HG02970 (cell line): Measurements from ENCODE around the gene AP4E1.
A peak's percentile ranks its signal among the peaks of the same experiment; 100 is the strongest.
"Not testable (repeated sequence)": the region's sequence is repeated elsewhere in the genome, so short reads cannot be mapped to it uniquely, and the experiment has no call there.

Experiments used
- ATAC-seq: cut with Tn5 transposase; IDR thresholded peaks from one replicate; pipeline ENCODE4 v1.9.1; 2021; ENCODE audit warnings: mild to moderate bottlenecking, moderate library complexity, moderate number of reproducible peaks; ENCODE audit not compliant: unreplicated experiment, low FRiP score

Gene AP4E1

DNA sequence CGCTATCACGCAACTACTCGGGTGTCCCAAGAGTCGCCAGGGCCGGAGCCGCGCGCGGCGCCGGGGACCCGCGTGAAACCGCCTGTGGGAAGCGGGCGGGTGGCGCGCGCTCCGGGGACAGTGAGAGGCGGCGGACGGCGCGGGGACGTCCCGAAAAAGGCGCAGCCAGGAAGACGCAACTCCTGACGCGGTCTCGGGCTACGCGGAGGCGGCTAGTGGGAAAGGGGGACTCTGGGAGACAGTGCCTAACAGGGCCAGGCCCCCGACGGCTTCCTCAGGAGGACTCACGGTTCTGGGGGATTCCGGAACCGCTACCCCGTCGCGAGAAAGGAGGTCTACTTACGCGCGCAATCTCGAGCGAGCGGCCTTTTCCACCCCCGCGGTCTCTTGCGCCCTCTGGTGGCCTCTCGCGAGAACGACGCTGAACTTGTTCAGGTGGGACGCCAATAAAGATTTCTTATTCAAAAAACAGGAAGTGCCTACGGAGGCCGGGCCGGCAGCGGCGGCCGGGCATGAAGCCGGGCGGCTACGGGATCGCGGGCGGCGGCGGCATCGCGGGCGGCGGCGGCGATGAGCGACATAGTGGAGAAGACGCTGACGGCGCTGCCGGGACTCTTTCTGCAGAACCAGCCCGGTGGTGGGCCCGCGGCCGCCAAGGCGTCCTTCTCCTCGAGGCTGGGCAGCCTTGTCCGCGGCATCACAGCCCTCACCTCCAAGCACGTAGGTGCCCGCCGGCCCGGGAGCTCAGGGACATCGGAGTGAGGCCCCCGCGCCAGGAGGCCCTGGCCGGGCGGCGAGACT, at the start of gene AP4E1:
Gene AP4E1 (plus strand): TSS at position 475 of the 801 bp plus-strand sequence. CDS start 96 bp downstream, at position 571.
- ATAC-seq = peak; percentile 68

DNA sequence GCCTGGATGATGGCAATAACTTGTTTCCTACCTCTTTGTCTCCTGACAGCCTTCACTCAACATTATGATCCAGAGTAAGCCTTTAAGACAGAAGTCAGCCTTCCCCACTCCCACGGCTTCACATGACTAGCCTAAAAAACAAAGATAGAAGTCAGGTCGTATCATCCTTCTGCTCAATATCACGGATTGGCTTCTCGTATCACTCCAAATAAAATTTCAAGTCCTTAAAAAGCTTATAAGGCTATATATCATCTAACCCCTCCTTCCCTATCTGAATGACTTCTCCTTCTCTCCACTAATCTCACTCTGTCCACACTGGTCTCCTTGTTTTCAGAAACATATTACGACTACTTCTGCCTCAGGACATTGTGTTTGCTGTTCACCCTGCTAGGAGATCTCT, 47.7 kb upstream of the AP4E1 start:
- ATAC-seq = no peak

DNA sequence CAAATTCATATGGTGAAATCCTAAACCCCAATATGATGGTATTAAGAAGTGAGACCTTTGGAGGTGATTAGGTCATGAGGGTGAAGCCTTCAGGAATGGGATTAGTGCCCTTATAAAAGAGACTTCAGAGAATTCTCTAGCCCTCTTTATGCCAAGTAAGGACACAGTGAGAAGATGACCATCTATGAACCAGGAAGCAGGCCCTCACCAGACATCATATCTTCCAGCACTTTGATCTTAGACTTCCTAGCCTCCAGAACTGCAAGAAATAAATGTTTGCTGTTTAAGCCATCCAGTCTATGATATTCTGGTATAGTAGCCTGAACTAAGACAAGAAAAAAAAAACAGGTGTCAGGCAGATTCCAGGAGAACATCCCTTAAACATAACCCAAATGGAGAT, 45.9 kb upstream of the AP4E1 start:
- no peak for ATAC-seq

DNA sequence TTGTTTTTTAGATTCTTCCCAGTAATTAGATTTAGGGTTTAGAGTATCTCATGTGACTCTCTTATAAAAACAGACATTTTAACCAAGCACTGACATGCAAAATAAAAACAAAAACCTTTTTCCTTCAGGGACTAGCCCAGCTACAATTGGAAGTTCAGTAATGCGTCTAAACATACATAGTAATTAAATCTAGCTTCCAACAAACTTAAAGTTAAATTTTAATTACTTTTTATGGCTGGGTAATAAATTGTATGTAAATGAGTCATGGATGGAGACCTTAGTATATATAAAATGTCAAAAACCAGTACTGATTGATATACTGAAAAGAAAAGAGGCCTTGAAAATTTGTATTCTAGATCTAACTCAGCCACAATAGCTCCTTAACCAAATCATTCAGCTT, 43.6 kb upstream of the AP4E1 start:
- ATAC-seq = no peak

DNA sequence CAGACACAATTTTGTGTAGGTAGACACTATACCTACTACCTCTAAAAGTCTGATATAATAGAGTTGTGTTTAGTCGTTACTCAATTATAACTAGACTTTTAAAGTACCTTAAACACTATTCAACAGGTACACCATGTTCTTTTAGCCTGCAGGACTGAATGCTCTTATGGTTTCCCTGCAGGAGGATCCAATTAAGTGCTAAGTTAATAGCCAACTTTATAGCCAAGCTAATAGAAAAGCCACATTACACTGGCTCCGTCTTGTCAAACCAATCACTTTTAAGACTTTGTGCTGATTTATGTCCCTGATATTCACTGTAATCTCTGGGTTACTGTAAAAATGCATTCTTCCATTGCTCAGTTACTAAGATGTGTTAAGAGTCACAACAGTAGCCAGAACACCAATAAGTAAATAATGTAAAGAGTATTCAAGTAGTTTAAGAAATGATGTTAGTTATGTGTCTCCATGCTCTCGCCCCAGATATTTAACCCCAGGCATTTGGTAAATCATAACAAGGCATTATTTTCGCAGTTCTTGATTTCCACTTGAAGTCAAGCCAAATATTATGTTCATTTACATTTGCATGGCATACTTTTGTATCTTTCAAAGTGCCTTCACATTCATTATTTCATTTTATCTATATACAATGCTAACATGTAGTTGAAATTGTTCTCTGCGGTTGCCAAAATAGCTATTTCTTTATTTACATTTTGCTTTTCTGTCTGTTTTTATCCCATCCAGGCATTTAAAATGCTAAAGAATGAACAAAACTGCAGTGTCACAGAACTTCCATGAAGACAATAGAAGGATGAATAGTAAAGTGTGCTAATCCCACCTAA, 42.7 kb upstream of the AP4E1 start:
- no peak for ATAC-seq

DNA sequence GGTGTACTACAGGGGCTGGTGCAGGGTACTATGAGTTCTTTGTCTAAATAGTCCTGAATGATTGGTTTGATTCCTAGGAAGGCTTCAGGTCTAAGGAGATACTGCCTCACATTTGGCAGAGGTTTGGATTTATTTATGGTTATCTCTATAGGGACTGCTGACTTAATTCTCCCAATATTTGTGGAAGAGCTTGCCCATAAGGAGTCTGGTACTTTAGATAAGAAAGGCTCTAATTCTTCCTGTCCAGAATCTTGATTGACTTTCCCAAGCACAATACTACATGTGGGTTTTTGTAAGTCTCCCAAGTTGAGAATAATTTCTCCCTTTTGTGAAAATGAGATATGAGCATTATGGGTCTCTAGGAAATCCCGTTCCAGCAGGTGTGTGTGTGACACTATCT, 36.7 kb upstream of the AP4E1 start:
- no peak for ATAC-seq

DNA sequence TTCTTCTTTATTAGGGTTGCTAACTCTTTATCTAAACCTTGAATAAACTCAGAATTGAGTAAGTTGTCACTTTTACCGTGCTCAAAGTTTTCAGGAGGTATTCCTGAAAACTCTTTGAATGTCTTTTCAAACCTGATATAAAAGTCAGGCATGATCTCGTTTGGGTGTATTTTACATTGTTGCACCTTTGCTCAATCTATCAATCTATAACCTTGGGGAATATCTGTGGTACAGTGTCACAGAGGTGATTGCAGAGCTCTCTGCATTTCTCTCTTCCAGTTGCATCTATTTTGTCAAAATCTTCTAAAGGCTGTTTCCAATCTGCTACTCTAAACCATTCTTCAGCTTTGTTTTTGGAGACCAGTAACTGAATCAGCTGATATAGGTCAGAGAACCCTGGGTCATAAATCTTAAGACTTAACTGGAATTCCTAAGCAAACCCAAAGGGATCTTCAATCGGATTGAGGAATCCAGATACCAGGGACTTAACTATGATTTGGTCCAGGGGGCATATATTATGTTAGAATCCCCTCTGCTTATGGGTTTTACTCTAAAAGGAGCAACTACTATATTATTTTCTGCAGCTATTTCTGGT, 35.6 kb upstream of the AP4E1 start:
- no peak for ATAC-seq

DNA sequence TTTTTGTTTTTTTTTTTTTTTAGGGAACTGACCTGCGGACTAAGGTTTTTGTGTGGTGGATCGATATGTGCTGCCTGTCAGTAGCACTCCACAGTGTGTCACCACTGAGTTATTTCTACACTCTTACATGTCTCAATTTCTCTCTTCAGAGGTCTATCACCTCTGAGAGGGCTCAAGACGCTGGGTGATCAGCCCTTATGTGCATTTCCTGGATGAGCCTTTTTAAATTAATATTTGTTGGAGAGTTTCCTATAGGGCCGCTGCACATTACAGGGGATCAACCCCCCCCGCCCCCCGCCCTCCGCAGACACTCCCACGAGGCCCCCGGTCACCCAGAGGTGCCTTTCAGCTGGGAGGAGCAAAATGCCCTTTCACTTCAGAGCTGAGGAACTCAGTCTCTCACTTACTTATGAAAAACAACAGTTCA, 34.5 kb upstream of the AP4E1 start:
- no peak for ATAC-seq

DNA sequence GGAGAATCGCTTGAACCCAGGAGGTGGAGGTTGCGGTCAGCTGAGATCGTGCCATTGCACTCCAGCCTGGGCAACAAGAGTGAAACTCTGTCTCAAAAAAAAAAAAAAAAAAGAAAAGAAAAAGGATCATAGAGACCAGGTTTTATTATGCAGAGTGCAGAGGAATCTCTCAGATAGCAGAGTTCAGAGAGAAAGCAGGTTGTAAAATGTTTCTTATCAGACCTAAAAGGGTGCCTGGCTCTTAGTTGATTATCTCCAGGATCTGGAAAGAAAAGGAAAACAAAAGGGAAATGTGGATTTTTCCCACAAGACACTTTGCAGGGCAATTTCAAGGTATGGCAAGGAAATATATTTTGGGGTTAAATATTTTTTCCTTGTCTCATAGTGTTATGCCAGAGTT, 33.2 kb upstream of the AP4E1 start:
- not testable (repeated sequence) for ATAC-seq

DNA sequence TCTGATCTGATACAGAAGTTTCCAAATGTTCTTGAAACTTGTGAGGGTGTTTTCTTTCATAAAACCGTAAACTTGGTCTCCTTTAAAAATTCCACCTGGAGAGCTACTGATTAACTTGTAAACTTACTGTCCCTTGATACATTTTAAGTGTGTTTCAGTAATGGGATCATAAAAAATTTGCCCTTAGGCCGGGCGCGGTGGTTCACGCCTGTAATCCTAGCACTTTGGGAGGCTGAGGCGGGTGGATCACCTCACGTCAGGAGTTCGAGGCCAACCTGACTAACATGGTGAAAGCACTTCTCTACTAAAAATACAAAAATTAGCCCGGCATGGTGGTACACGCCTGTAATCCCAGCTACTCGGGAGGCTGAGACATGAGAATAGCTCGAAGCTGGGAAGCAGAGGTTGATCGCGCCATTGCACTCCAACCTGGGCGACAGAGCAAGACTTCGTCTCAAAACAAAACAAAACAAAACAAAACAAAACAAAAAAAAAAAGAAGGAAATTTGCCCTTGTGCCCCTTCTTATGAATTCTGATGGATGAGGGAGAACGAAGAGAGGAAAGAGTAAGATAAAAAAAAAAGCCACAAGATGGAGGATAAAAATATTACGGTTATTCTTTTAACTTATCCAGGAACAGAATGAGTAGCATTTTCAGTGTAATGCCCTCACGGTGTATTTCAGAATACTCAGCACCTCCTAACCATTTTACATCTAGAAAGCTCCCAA, 32.1 kb upstream of the AP4E1 start:
- ATAC-seq = no peak

DNA sequence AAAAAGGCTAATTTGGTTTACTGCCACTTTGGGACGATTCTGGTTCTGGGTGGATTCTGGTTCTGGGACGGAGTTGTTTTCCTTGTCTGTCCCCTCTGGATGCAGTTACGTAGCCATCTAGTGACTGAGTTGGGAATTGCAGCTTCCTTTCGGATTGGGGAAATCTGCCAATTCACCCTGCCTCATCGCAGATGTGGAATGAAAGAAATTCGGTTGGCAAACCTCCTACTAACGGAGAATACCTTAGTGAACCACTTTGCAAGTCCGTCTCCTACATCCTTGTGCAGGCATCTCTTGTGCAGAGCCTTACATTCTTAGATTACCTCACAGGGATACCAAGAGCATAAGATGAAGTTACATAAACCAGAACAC, 31.5 kb upstream of the AP4E1 start:
- no peak for ATAC-seq

DNA sequence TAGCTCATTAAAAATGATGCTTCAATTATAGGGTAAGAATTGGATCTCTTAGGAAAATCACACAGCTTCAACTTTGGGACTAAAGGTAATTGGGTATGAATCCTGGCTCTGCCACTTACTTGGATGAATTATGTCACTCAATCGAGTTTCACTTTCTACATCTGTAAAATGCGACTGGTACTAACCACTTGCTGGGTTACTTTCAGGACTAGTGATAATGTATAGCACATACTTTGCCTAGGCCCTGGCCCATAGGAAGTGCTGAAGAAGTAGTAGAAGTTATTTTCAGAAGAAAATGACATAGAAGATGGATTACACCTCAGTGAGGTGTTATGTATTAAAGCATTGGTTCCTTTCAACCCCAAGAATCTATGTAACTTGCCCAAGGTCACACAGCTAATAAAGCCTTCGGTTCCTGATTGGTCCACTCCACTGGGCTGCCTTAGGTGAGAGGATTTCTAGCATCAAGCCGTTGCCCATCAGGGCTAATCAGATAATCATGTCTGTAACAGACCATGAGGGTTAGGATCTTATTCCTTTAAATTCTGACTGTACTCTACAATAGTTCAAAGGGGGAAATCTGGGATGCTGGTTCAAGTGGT, 29.4 kb upstream of the AP4E1 start:
- no peak for ATAC-seq

DNA sequence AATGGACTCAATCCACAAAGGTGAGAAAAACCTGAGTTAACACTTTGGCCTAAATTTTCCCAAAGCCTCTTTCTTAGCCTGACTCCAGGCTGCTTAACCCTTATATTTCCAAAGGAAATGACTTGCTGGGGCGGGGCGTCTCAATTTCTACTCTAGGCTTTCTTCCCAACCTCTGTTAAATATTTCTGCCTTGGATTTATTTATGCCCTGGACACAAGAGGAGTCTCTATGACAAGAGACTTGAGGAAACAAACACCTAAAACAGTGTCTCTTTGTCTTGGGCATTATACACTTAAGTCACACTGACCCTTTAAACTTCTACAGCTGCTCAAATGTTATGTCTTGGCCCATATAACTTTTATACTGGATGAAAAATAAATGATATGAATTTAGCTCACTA, 28.3 kb upstream of the AP4E1 start:
- no peak for ATAC-seq

DNA sequence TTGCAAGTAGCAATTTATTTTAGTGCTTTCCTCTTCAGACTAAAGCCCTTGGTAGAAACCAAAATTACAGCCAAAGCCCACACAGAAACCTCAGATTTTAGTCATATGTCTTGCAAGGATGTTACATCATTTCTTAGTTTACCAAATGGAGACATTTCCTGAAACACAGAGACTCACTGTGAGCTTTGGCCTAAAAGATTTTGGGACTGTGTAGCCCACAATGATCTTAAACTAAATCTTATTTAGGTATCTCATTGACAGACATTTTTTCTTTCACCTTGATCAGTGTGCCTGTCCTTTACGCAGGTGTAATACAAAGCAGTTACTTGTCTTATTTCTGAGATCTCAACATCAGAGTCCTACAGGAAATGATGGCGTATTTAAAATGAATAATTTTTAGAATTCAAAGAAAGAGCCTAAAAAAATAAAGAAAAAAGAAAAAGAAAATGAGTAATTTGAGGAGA, 27.8 kb upstream of the AP4E1 start:
- no peak for ATAC-seq

DNA sequence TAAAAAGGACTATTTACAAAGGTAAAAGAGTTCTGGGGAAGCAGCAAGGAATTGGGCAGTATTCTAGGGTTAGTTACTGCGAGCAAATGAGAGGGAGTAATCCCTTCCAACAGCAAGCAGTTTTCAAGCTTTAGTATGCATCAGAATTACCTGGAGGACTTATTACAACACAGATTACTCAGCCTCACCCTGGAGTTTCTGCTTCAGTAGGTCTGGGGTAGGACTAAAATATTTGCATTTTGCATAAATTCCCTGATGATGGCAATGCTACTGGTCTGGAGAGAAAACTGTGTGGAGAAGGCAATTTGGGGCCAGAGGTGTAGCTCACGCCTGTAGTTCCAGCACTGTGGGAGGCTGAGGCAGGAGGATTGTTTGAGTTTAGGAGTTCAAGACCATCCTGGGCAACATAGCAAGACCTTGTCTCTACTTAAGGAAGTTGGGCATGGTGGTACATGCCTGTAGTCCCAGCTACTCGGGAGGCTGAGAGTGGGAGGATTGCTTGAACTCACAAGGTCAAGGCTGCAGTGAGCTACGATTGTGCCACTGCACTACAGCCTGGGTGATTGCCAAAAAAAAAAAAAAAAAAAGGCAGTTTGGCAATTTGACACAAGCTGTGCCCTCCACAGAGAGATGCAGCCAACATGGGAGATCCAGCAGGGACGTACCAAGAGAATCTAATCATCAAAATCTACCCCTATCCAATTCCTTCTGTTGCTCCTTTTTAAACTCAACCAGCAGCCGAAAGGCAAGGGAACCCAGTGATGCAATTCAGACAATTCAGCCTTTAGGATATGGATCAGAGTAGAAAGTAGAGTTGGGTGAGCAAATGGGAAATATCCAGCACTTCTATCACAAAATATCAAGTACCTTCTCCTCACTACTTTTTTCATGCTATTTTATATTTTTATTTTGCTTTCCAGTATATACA, 27.1 kb upstream of the AP4E1 start:
- ATAC-seq = no peak

DNA sequence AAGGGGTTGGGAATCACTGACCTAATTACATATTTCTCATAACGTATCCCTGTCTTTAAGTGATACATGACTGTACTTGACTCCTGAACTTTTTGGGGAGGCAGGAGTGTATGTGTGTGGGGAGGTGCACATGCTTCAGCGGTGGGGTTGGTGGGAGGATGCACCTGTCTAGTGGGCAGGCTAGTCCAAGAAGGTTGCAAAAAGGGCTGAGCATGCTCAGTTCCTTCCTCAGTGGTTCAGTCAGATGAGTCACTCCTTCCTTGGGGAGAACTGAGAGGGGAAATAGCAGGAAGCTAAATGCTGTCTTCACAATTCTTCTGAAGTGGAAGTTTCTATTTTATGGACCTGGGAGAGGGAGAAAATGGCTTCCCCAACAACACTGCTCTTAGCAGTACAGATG, 24.6 kb upstream of the AP4E1 start:
- ATAC-seq = no peak

DNA sequence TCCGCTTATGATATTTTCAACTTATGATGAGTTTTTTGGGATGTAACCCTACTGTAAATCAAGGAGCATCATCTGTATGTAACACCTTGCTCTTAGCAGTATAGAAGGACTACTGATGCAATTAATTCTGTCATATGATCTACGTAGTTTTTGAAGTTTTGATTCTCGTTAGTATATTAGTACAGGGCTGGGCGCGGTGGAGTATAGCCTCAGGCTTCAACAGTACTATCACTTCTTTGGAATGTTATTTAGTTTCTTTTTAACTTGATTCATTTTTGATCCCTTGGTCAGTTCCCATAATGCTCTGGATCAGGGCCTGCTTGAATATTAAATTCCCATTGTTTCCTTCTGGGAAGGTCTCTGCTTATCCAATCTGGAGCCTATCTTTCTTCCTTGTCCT, 23.9 kb upstream of the AP4E1 start:
- no peak for ATAC-seq

DNA sequence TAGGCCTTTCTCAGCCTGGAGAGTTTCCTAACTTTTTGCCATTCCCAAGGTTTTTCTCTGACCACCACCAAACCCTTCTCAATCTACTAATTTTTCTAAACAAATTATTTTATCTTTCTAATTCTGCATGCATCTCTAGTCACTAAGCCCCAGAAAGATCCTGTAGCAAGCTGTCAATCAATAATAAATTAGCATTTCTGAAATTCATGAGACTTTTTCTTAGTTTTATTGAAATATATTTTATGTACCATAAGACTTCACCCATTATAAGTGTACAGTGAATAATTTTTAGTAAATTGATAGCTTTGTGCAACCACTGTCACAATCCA, 22.4 kb upstream of the AP4E1 start:
- ATAC-seq = no peak

DNA sequence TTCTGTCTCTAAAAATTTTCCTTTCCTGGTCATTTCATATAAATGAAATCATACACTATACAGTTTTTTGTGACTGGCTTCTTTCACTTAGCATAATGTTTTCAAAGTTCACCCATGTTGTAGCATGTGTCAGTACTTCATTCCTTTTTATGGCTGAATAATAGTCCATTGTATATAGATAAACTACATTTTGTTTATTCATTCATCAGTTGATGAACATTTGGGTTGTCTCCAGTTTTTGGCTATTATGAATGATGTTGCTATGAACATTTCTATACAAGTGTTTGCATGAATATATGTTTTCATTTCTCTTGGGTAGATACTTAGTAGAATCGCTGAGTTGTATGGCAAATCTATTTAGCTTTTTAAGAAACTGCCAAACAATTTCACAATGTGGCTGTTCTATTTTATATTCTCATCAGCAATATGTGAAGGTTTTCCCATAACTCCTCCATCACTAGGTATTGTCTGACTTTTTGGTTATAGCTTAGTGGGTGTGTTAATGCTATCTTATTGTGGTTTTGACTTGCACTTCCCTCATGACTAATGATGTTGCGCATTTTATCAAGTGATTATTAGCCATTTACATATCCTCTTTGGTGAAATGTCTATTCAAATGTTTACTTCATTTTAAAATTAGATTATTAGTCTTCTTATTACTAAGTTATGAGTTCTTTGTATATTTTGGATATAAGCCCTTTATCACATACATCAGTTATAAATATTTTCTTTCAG, 21.7 kb upstream of the AP4E1 start:
- no peak for ATAC-seq
